GM19193 (cell line): ENCODE results near the gene PAX6.

Source experiments
- POLR2A ChIP-seq: IDR thresholded peaks from 4 replicates; pipeline ENCODE4 v1.6.1; 2011; ENCODE audit not compliant: insufficient read depth, insufficient read length; ENCODE audit errors: extremely low read depth

Gene PAX6

GRCh38 chr11:31817054-31817620 is 6.0 kb upstream of the PAX6 start:
- no peak for TF ChIP-seq POLR2A

- TF ChIP-seq POLR2A: no peak
Observed at GRCh38 chr11:31816468-31817053, 5.4 kb upstream of the PAX6 start.

- TF ChIP-seq POLR2A: no peak
Observed at GRCh38 chr11:31815711-31816467, 4.8 kb upstream of the PAX6 start.

GRCh38 chr11:31814176-31814868 is 3.2 kb upstream of the PAX6 start:
- no peak for TF ChIP-seq POLR2A

- no peak for TF ChIP-seq POLR2A
Observed at GRCh38 chr11:31813391-31814175, 2.5 kb upstream of the PAX6 start.

- TF ChIP-seq POLR2A: no peak
Observed at GRCh38 chr11:31812383-31813381, 1.6 kb upstream of the PAX6 start.

- TF ChIP-seq POLR2A: no peak
Observed at GRCh38 chr11:31809857-31810778, 1.0 kb downstream of the PAX6 start.

GRCh38 chr11:31809541-31809856 is 1.6 kb downstream of the PAX6 start:
- no peak for TF ChIP-seq POLR2A

GRCh38 chr11:31808721-31809540 is 2.2 kb downstream of the PAX6 start:
- TF ChIP-seq POLR2A: no peak

GRCh38 chr11:31807799-31808667 is 3.1 kb downstream of the PAX6 start:
- TF ChIP-seq POLR2A: no peak

GRCh38 chr11:31806928-31807798 is 4.0 kb downstream of the PAX6 start:
- TF ChIP-seq POLR2A: no peak
